ENCODE data around the gene KIF23. TPM values are rescaled to one million over a fixed set of nuclear protein-coding genes. Genes with fewer than 3 reads are reported as not detected.
"Not testable (repeated sequence)": the region's sequence is repeated elsewhere in the genome, so short reads cannot be mapped to it uniquely, and the experiment has no call there.

Gene KIF23
- total RNA-seq = 10 to 100 TPM; 57.3 to 63.5 TPM

GRCh38 chr15:69413822-69414700 lies at the start of gene KIF23:
Gene KIF23, plus strand, starts transcription at chr15:69414349. Its CDS starts 117 bp downstream, at chr15:69414466.
- DNase-seq = peak; percentile 94
- no peaks in the 10 kb centered on the region for H3K9me3 Mint-ChIP-seq
- H3K27ac Mint-ChIP-seq = peak within 1 kb of the TSS; percentile 77
- H3K4me3 Mint-ChIP-seq = peak within 1 kb of the TSS; percentile 87
- peaks cover 31% of the 10 kb centered on the region for H3K27me3 Mint-ChIP-seq
- H3K4me1 Mint-ChIP-seq = peaks cover 17% of the 10 kb centered on the region
- peaks cover 35% of the 10 kb centered on the region for H3K36me3 Mint-ChIP-seq

GRCh38 chr15:69367236-69367635 lies 46.9 kb upstream of the KIF23 start:
- no peak for DNase-seq
- Mint-ChIP-seq H3K9me3 (no peaks in the 10 kb centered on the region), H3K27me3 (peaks cover 17% of the 10 kb centered on the region), H3K4me1 (no peaks in the 10 kb centered on the region), H3K36me3 (no peaks in the 10 kb centered on the region), H3K27ac (no peak overlapping the region), H3K4me3 (no peak overlapping the region)

- H3K27ac Mint-ChIP-seq = no peak overlapping the region
- no peak for DNase-seq
- peaks cover 17% of the 10 kb centered on the region for H3K27me3 Mint-ChIP-seq
- no peaks in the 10 kb centered on the region for H3K36me3 Mint-ChIP-seq
- H3K9me3 Mint-ChIP-seq = no peaks in the 10 kb centered on the region
- H3K4me1 Mint-ChIP-seq = no peaks in the 10 kb centered on the region
- H3K4me3 Mint-ChIP-seq = no peak overlapping the region
Measured at GRCh38 chr15:69369631-69370030, 44.5 kb upstream of the KIF23 start.

GRCh38 chr15:69373406-69373805 lies 40.7 kb upstream of the KIF23 start:
- no peak overlapping the region for H3K4me3 Mint-ChIP-seq
- H3K9me3 Mint-ChIP-seq = no peaks in the 10 kb centered on the region
- no peaks in the 10 kb centered on the region for H3K4me1 Mint-ChIP-seq
- peaks cover 4% of the 10 kb centered on the region for H3K27me3 Mint-ChIP-seq
- H3K27ac Mint-ChIP-seq = no peak overlapping the region
- DNase-seq = no peak
- no peaks in the 10 kb centered on the region for H3K36me3 Mint-ChIP-seq

GRCh38 chr15:69375151-69375790 lies 38.9 kb upstream of the KIF23 start:
- Mint-ChIP-seq H3K4me3 (no peak overlapping the region), H3K36me3 (no peaks in the 10 kb centered on the region), H3K27me3 (no peaks in the 10 kb centered on the region), H3K9me3 (no peaks in the 10 kb centered on the region), H3K27ac (no peak overlapping the region), H3K4me1 (no peaks in the 10 kb centered on the region)
- no peak for DNase-seq

- no peaks in the 10 kb centered on the region for H3K36me3 Mint-ChIP-seq
- no peaks in the 10 kb centered on the region for H3K27me3 Mint-ChIP-seq
- no peaks in the 10 kb centered on the region for H3K4me1 Mint-ChIP-seq
- no peak overlapping the region for H3K4me3 Mint-ChIP-seq
- no peak overlapping the region for H3K27ac Mint-ChIP-seq
- DNase-seq = no peak
- no peaks in the 10 kb centered on the region for H3K9me3 Mint-ChIP-seq
Measured at GRCh38 chr15:69377216-69377970, 36.8 kb upstream of the KIF23 start.

GRCh38 chr15:69380100-69380725 lies 33.9 kb upstream of the KIF23 start:
- no peak for DNase-seq
- H3K4me3 Mint-ChIP-seq = no peak overlapping the region
- no peaks in the 10 kb centered on the region for H3K4me1 Mint-ChIP-seq
- no peak overlapping the region for H3K27ac Mint-ChIP-seq
- H3K27me3 Mint-ChIP-seq = no peaks in the 10 kb centered on the region
- no peaks in the 10 kb centered on the region for H3K9me3 Mint-ChIP-seq
- H3K36me3 Mint-ChIP-seq = no peaks in the 10 kb centered on the region

- no peaks in the 10 kb centered on the region for H3K9me3 Mint-ChIP-seq
- no peaks in the 10 kb centered on the region for H3K36me3 Mint-ChIP-seq
- H3K27me3 Mint-ChIP-seq = no peaks in the 10 kb centered on the region
- H3K4me3 Mint-ChIP-seq = no peak overlapping the region
- H3K27ac Mint-ChIP-seq = no peak overlapping the region
- DNase-seq = no peak
- no peaks in the 10 kb centered on the region for H3K4me1 Mint-ChIP-seq
Measured at GRCh38 chr15:69380726-69381105, 33.4 kb upstream of the KIF23 start.

GRCh38 chr15:69382176-69382575 lies 32.0 kb upstream of the KIF23 start:
- not testable (repeated sequence) for H3K27ac Mint-ChIP-seq, H3K4me1 Mint-ChIP-seq, DNase-seq, H3K27me3 Mint-ChIP-seq, H3K4me3 Mint-ChIP-seq, H3K9me3 Mint-ChIP-seq, H3K36me3 Mint-ChIP-seq

- not testable (repeated sequence) for H3K27me3 Mint-ChIP-seq, H3K9me3 Mint-ChIP-seq, H3K4me1 Mint-ChIP-seq, H3K27ac Mint-ChIP-seq, H3K4me3 Mint-ChIP-seq, H3K36me3 Mint-ChIP-seq, DNase-seq
Measured at GRCh38 chr15:69384066-69384465, 30.1 kb upstream of the KIF23 start.

- Mint-ChIP-seq H3K36me3 (no peaks in the 10 kb centered on the region), H3K4me1 (no peaks in the 10 kb centered on the region), H3K4me3 (no peak overlapping the region), H3K9me3 (no peaks in the 10 kb centered on the region), H3K27ac (no peak overlapping the region), H3K27me3 (no peaks in the 10 kb centered on the region)
- DNase-seq = no peak
Measured at GRCh38 chr15:69384626-69385598, 29.2 kb upstream of the KIF23 start.

- H3K27me3 Mint-ChIP-seq = no peaks in the 10 kb centered on the region
Measured at GRCh38 chr15:69385831-69386230, 28.3 kb upstream of the KIF23 start.

GRCh38 chr15:69386284-69386683 lies 27.9 kb upstream of the KIF23 start:
- no peaks in the 10 kb centered on the region for H3K9me3 Mint-ChIP-seq

More at GRCh38 chr15:69385831-69386230, 28.3 kb upstream of the KIF23 start:
- no peaks in the 10 kb centered on the region for H3K4me1 Mint-ChIP-seq
- H3K27ac Mint-ChIP-seq = no peak overlapping the region
- no peak for DNase-seq
- no peaks in the 10 kb centered on the region for H3K9me3 Mint-ChIP-seq
- H3K4me3 Mint-ChIP-seq = no peak overlapping the region
- H3K36me3 Mint-ChIP-seq = no peaks in the 10 kb centered on the region

GRCh38 chr15:69388260-69388705 lies 25.9 kb upstream of the KIF23 start:
- Mint-ChIP-seq H3K9me3 (no peaks in the 10 kb centered on the region), H3K4me1 (no peaks in the 10 kb centered on the region), H3K27ac (no peak overlapping the region), H3K36me3 (no peaks in the 10 kb centered on the region), H3K4me3 (no peak overlapping the region), H3K27me3 (no peaks in the 10 kb centered on the region)
- no peak for DNase-seq

More at GRCh38 chr15:69386284-69386683, 27.9 kb upstream of the KIF23 start:
- Mint-ChIP-seq H3K27me3 (no peaks in the 10 kb centered on the region), H3K27ac (no peak overlapping the region), H3K4me1 (no peaks in the 10 kb centered on the region), H3K4me3 (no peak overlapping the region), H3K36me3 (no peaks in the 10 kb centered on the region)
- no peak for DNase-seq
